Measurements from ENCODE around the gene LSAMP. TPM values are rescaled to one million over a fixed set of nuclear protein-coding genes. Genes with fewer than 3 reads are reported as not detected.

LSAMP gene
- total RNA-seq, 1 experiment from 2014 or later: 5.7 TPM

DNA sequence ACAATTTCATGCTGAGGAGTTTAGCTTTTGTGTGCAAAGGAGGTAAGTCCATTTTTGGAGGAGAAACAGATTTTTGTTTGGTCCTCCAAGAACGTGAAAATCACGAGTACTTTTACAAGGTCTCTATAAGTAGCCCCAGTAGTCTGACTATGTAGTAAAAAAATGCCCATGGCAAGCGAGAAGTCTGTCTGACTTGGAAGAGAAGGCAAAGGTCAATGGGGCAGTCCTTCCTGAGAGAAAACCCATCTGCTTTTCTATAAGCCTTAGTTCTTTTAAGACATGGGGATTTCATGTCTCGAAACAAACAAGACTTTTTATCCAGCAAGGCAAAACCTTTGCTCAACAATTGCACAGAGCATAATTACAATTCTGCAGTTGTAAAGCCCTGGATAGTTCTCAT lies 638.8 kb downstream of the LSAMP start:
- TF ChIP-seq NR3C1 (CRISPR knock-in tag; conservative IDR thresholded peaks at IDR 0.05; ENCODE audit: low read depth) (no peak), GTF2I (CRISPR knock-in tag; conservative IDR thresholded peaks at IDR 0.05) (no peak), TEAD4 (CRISPR knock-in tag; IDR thresholded peaks at IDR 0.05) (no peak)
- TF ChIP-seq, protein P1, sequence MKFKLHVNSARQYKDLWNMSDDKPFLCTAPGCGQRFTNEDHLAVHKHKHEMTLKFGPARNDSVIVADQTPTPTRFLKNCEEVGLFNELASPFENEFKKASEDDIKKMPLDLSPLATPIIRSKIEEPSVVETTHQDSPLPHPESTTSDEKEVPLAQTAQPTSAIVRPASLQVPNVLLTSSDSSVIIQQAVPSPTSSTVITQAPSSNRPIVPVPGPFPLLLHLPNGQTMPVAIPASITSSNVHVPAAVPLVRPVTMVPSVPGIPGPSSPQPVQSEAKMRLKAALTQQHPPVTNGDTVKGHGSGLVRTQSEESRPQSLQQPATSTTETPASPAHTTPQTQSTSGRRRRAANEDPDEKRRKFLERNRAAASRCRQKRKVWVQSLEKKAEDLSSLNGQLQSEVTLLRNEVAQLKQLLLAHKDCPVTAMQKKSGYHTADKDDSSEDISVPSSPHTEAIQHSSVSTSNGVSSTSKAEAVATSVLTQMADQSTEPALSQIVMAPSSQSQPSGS (CRISPR knock-in tag; IDR thresholded peaks at IDR 0.05; ENCODE audit: borderline replicate concordance, low read depth): no peak
- TF ChIP-seq, protein P2, sequence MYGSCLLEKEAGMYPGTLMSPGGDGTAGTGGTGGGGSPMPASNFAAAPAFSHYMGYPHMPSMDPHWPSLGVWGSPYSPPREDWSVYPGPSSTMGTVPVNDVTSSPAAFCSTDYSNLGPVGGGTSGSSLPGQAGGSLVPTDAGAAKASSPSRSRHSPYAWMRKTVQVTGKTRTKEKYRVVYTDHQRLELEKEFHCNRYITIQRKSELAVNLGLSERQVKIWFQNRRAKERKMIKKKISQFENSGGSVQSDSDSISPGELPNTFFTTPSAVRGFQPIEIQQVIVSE (CRISPR knock-in tag; IDR thresholded peaks at IDR 0.05; ENCODE audit: borderline replicate concordance): no peak
- H3K9me3 Mint-ChIP-seq: peaks cover 3% of the 10 kb centered on the region; the same call in 1 of the 2 replicates
- 0 out of 2 replicates have a peak, but pooled peaks cover 4% of the 10 kb centered on the region for H3K27me3 Mint-ChIP-seq (ENCODE audit: low read depth)
- peak overlapping the region; percentile 55 for H3K27ac Mint-ChIP-seq
- no peak overlapping the region for H3K4me3 Mint-ChIP-seq
- ChIA-PET CTCF (interaction anchor here (2.4 kb wide), 1 partner anchor 9 kb away, joined by 11 read pairs; no protein-coding TSS in a partner anchor), POLR2A (no interaction called here)
- ATAC-seq (no peak), DNase-seq (ENCODE audit: low spot score) (no peak)
- peaks cover 3% of the 10 kb centered on the region; the same call in 1 of the 2 replicates for H3K36me3 Mint-ChIP-seq
- peaks cover 60% of the 10 kb centered on the region for H3K4me1 Mint-ChIP-seq

DNA sequence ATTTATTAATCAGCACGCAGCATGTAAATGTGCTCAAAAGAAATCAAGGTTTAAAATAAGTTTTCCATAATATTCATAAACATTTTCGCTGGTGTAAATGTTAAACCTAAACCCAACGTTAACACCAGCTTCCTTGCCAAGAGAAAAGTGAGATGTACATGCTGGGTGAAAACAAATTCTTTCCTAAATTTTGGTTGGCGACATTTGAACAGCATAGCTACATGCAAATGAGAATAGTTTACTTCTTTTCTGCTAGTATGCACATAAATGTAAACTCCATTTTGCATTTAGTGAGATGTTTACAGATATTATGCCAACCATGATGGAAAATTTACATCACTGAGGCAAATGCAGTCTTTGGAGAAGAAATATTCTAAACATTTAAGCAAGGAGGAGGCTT lies 639.8 kb downstream of the LSAMP start:
- POLR2A ChIA-PET: no interaction called here
- CTCF ChIA-PET: interaction anchor here (1.0 to 2.4 kb wide), 3 partner anchors 10 to 117 kb away, joined by 3 to 11 read pairs (median 4); no protein-coding TSS in a partner anchor
- Mint-ChIP-seq H3K27ac (peak overlapping the region; percentile 63; the same call in 1 of the 2 replicates), H3K4me3 (no peak overlapping the region), H3K4me1 (peaks cover 60% of the 10 kb centered on the region), H3K36me3 (peaks cover 8% of the 10 kb centered on the region), H3K9me3 (peaks cover 8% of the 10 kb centered on the region), H3K27me3 (ENCODE audit: low read depth) (0 out of 2 replicates have a peak, but pooled peaks cover 4% of the 10 kb centered on the region)
- ATAC-seq (no peak), DNase-seq (ENCODE audit: low spot score) (no peak)
- TF ChIP-seq, protein P3, sequence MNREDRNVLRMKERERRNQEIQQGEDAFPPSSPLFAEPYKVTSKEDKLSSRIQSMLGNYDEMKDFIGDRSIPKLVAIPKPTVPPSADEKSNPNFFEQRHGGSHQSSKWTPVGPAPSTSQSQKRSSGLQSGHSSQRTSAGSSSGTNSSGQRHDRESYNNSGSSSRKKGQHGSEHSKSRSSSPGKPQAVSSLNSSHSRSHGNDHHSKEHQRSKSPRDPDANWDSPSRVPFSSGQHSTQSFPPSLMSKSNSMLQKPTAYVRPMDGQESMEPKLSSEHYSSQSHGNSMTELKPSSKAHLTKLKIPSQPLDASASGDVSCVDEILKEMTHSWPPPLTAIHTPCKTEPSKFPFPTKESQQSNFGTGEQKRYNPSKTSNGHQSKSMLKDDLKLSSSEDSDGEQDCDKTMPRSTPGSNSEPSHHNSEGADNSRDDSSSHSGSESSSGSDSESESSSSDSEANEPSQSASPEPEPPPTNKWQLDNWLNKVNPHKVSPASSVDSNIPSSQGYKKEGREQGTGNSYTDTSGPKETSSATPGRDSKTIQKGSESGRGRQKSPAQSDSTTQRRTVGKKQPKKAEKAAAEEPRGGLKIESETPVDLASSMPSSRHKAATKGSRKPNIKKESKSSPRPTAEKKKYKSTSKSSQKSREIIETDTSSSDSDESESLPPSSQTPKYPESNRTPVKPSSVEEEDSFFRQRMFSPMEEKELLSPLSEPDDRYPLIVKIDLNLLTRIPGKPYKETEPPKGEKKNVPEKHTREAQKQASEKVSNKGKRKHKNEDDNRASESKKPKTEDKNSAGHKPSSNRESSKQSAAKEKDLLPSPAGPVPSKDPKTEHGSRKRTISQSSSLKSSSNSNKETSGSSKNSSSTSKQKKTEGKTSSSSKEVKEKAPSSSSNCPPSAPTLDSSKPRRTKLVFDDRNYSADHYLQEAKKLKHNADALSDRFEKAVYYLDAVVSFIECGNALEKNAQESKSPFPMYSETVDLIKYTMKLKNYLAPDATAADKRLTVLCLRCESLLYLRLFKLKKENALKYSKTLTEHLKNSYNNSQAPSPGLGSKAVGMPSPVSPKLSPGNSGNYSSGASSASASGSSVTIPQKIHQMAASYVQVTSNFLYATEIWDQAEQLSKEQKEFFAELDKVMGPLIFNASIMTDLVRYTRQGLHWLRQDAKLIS (CRISPR knock-in tag; IDR thresholded peaks at IDR 0.05; ENCODE audit: borderline replicate concordance): no peak
- TF ChIP-seq, protein P2 (CRISPR knock-in tag; IDR thresholded peaks at IDR 0.05; ENCODE audit: borderline replicate concordance): no peak
- TF ChIP-seq MYBL2 (CRISPR knock-in tag; IDR thresholded peaks at IDR 0.05) (no peak), CBFB (CRISPR knock-in tag; IDR thresholded peaks at IDR 0.05; ENCODE audit: low read depth) (no peak), ESRRA (CRISPR knock-in tag; IDR thresholded peaks at IDR 0.05; ENCODE audit: borderline replicate concordance) (no peak), ZNF416 (CRISPR knock-in tag; IDR thresholded peaks at IDR 0.05) (no peak), ZNF423 (CRISPR knock-in tag; IDR thresholded peaks at IDR 0.05) (no peak), SOX15 (CRISPR knock-in tag; IDR thresholded peaks at IDR 0.05) (no peak), ETV6 (CRISPR knock-in tag; IDR thresholded peaks at IDR 0.05) (no peak), NFATC4 (CRISPR knock-in tag; IDR thresholded peaks at IDR 0.05) (no peak), HMGA2 (CRISPR knock-in tag; IDR thresholded peaks at IDR 0.05) (no peak), ZNF396 (CRISPR knock-in tag; IDR thresholded peaks at IDR 0.05; ENCODE audit: borderline replicate concordance) (no peak), ZNF219 (CRISPR knock-in tag; IDR thresholded peaks at IDR 0.05; ENCODE audit: borderline replicate concordance) (no peak)
- TF ChIP-seq, protein P4, sequence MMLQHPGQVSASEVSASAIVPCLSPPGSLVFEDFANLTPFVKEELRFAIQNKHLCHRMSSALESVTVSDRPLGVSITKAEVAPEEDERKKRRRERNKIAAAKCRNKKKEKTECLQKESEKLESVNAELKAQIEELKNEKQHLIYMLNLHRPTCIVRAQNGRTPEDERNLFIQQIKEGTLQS (CRISPR knock-in tag; conservative IDR thresholded peaks at IDR 0.05): no peak
- TF ChIP-seq, protein P5, sequence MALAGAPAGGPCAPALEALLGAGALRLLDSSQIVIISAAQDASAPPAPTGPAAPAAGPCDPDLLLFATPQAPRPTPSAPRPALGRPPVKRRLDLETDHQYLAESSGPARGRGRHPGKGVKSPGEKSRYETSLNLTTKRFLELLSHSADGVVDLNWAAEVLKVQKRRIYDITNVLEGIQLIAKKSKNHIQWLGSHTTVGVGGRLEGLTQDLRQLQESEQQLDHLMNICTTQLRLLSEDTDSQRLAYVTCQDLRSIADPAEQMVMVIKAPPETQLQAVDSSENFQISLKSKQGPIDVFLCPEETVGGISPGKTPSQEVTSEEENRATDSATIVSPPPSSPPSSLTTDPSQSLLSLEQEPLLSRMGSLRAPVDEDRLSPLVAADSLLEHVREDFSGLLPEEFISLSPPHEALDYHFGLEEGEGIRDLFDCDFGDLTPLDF (CRISPR knock-in tag; IDR thresholded peaks at IDR 0.05): no peak
- TF ChIP-seq, protein P6, sequence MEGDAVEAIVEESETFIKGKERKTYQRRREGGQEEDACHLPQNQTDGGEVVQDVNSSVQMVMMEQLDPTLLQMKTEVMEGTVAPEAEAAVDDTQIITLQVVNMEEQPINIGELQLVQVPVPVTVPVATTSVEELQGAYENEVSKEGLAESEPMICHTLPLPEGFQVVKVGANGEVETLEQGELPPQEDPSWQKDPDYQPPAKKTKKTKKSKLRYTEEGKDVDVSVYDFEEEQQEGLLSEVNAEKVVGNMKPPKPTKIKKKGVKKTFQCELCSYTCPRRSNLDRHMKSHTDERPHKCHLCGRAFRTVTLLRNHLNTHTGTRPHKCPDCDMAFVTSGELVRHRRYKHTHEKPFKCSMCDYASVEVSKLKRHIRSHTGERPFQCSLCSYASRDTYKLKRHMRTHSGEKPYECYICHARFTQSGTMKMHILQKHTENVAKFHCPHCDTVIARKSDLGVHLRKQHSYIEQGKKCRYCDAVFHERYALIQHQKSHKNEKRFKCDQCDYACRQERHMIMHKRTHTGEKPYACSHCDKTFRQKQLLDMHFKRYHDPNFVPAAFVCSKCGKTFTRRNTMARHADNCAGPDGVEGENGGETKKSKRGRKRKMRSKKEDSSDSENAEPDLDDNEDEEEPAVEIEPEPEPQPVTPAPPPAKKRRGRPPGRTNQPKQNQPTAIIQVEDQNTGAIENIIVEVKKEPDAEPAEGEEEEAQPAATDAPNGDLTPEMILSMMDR (IDR thresholded peaks at IDR 0.05): no peak
- TF ChIP-seq, protein P7, sequence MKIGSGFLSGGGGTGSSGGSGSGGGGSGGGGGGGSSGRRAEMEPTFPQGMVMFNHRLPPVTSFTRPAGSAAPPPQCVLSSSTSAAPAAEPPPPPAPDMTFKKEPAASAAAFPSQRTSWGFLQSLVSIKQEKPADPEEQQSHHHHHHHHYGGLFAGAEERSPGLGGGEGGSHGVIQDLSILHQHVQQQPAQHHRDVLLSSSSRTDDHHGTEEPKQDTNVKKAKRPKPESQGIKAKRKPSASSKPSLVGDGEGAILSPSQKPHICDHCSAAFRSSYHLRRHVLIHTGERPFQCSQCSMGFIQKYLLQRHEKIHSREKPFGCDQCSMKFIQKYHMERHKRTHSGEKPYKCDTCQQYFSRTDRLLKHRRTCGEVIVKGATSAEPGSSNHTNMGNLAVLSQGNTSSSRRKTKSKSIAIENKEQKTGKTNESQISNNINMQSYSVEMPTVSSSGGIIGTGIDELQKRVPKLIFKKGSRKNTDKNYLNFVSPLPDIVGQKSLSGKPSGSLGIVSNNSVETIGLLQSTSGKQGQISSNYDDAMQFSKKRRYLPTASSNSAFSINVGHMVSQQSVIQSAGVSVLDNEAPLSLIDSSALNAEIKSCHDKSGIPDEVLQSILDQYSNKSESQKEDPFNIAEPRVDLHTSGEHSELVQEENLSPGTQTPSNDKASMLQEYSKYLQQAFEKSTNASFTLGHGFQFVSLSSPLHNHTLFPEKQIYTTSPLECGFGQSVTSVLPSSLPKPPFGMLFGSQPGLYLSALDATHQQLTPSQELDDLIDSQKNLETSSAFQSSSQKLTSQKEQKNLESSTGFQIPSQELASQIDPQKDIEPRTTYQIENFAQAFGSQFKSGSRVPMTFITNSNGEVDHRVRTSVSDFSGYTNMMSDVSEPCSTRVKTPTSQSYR (CRISPR knock-in tag; IDR thresholded peaks at IDR 0.05): no peak
